GM21529 (cell line): ENCODE data around the gene DGKH.
A peak's percentile ranks its signal among the peaks of the same experiment; 100 is the strongest.

Source experiments
- ATAC-seq: cut with Tn5 transposase; IDR thresholded peaks from one replicate; pipeline ENCODE4 v1.9.1; 2021; ENCODE audit not compliant: unreplicated experiment

Gene DGKH

DNA sequence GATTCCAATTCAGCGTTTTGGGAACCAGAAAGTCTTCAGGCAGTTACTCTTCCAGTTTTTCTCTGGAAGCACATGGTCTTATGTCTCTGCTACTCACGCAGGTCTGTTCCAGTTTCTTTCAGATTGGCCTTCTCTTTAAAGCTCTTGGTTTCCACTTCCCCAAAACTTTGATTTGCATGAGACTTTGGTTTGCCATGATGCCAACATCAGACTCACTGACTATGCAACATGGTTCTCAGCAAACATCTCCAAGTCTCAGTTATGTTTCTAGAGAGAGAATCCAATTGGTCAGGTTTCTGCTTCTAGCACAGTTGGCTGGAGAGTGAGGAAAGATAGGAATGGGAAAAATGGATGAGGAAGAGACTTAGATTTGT lies 226.6 kb downstream of the DGKH start:
- peak; percentile 39 for ATAC-seq

GRCh38 chr13:42275506-42275905 lies 227.1 kb downstream of the DGKH start:
- ATAC-seq: no peak

DNA sequence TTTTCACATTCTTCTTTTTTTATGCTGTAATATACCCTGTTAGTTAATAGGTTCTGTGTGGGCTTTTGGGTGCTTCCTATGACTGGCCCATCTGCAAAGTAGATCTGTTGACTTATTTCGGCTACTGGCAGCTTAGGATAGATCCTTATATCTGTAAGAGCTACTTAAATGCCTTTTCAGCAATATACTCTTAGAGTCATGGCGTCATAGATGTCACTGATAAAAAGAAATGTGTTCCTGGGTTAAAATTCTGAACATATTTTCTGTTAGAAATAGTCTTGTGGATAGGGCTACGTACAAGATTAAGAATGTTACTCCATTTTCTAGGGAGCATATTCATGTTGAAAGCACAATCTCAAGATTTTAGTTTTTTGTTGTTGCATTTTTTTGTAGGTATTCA lies 228.2 kb downstream of the DGKH start:
- no peak for ATAC-seq

- ATAC-seq: no peak
These were observed 229.3 kb downstream of the DGKH start for GRCh38 chr13:42277618-42278276.

DNA sequence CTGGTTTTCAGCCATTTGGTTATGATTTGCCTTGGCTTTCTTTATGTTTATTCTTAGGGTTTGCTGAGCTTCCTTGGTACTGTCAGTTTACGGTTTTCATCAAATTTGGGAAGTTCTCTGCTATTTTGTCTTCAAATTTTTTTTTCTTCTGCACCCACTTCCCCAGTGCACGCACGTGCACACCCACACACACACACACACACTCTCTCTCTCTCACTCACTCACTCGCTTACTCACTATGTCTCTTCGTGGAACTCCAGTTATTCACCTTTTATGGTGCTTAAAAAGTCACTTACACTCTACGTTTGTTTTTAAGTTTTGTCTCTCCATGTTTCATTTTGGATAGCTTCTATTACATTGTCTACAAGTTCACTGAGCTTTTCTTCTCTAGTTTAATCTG lies 230.6 kb downstream of the DGKH start:
- no peak for ATAC-seq

GRCh38 chr13:42279986-42280385 lies 231.5 kb downstream of the DGKH start:
- no peak for ATAC-seq

DNA sequence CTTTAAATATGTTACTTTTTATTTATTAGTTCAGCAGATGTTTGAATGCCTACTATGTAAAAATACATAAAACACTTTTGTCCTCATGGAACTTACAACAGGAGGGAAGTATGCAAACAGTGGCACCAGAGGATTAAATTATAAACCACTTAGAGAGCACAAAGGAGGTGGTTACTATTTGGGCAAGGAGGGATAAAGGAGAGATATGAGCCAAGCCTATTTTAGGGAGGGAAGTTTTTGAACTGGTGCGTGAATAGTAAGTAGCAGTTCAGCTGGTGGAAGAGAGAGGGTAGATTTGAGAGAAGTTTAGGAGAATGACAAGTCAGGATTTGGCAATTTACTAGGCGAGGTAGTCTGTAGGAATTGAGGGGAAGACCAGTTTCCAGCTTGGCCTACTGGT lies 232.1 kb downstream of the DGKH start:
- ATAC-seq: no peak

- ATAC-seq: no peak
These were observed 235.1 kb downstream of the DGKH start for GRCh38 chr13:42283574-42283973.

DNA sequence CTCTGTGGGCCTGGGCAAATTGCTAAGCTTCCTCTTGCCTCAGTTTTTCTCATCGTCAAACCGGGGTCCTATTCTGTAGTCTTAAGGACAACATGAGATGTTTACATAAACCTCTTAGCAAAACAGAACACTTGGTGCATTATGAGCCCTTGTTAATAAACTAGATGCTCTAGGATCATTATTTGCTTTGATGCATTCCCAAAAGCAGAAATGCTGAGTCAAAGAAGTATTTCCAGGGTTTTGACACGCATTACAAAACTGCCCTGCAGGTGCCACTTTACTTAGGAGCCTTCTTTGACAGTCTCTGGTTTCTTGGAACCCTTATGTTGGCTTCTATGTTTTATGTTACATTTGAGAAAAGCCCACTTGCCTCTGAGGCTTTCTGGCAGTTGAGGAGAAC lies 235.6 kb downstream of the DGKH start:
- ATAC-seq: no peak
